Fibroblast of lung (primary cell): ENCODE results near the gene FAM241B.

Source experiments
- CTCF ChIP-seq, 2 donors: IDR thresholded peaks in 1 of 2; conservative IDR thresholded peaks in 1 of 2; 1 replicate in 1 of 2; 2 replicates in 1 of 2; pipeline ENCODE4 v1.5.1; 2011 to 2012; ENCODE audit warnings: low read length in 2 of 2, control low read depth in 1 of 2, inconsistent platforms in 1 of 2, low read depth in 1 of 2, mild to moderate bottlenecking in 1 of 2
- EZH2 ChIP-seq: IDR thresholded peaks from 2 replicates; pipeline ENCODE4 v1.5.1; 2012; ENCODE audit warnings: low read length, control low read depth, mild to moderate bottlenecking; ENCODE audit errors: missing control alignments

- TF ChIP-seq CTCF (conservative IDR thresholded peaks at IDR 0.05 in 1 of 2, IDR thresholded peaks at IDR 0.05 in 1 of 2; ENCODE audit: low read depth in 1 of 2, low read length in 2 of 2) (no peak), EZH2 (no peak)
These were observed 11.4 kb downstream of the FAM241B start for GRCh38 chr10:69641261-69641980.
